Non-pigmented ciliary epithelial cell (primary cell): ENCODE results near the gene MORN1.

Experiments used
- DNase-seq: peaks from one replicate; pipeline ENCODE4 v3.0.0-alpha.2; 2010; ENCODE audit warnings: low read depth

MORN1 gene

GRCh38 chr1:2350911-2351655 lies 40.3 kb downstream of the MORN1 start:
- no peak for DNase-seq

- DNase-seq = no peak
These were observed 40.9 kb downstream of the MORN1 start for GRCh38 chr1:2350501-2350900.

GRCh38 chr1:2349806-2350205 lies 41.5 kb downstream of the MORN1 start:
- DNase-seq = no peak

- no peak for DNase-seq
These were observed 42.7 kb downstream of the MORN1 start for GRCh38 chr1:2348346-2349325.

- DNase-seq = no peak
These were observed 43.5 kb downstream of the MORN1 start for GRCh38 chr1:2347896-2348295.

GRCh38 chr1:2347409-2347785 lies 44.0 kb downstream of the MORN1 start:
- no peak for DNase-seq

- DNase-seq = no peak
These were observed 44.5 kb downstream of the MORN1 start for GRCh38 chr1:2346691-2347408.

- no peak for DNase-seq
These were observed 45.9 kb downstream of the MORN1 start for GRCh38 chr1:2345297-2346075.

- DNase-seq = no peak
These were observed 46.5 kb downstream of the MORN1 start for GRCh38 chr1:2344744-2345296.

- DNase-seq = no peak
These were observed 47.2 kb downstream of the MORN1 start for GRCh38 chr1:2344121-2344681.

- no peak for DNase-seq
These were observed 48.1 kb downstream of the MORN1 start for GRCh38 chr1:2343023-2343935.

- DNase-seq = no peak
These were observed 48.9 kb downstream of the MORN1 start for GRCh38 chr1:2342384-2343022.

GRCh38 chr1:2341706-2342383 lies 49.5 kb downstream of the MORN1 start:
- no peak for DNase-seq

GRCh38 chr1:2340918-2341254 lies 50.5 kb downstream of the MORN1 start:
- DNase-seq = no peak

GRCh38 chr1:2340086-2340917 lies 51.1 kb downstream of the MORN1 start:
- DNase-seq = no peak

GRCh38 chr1:2339206-2340085 lies 51.9 kb downstream of the MORN1 start:
- no peak for DNase-seq

GRCh38 chr1:2337501-2337900 lies 53.9 kb downstream of the MORN1 start:
- DNase-seq = no peak
